ENCODE measurements around the gene AJAP1. TPM values are rescaled to one million over a fixed set of nuclear protein-coding genes. Genes with fewer than 3 reads are reported as not detected.

AJAP1 gene
- total and polyA plus RNA-seq, 2 of the 13 experiments (the other 11 are each of a cell fraction or from before 2014, with no cell fraction given): not detected

DNA sequence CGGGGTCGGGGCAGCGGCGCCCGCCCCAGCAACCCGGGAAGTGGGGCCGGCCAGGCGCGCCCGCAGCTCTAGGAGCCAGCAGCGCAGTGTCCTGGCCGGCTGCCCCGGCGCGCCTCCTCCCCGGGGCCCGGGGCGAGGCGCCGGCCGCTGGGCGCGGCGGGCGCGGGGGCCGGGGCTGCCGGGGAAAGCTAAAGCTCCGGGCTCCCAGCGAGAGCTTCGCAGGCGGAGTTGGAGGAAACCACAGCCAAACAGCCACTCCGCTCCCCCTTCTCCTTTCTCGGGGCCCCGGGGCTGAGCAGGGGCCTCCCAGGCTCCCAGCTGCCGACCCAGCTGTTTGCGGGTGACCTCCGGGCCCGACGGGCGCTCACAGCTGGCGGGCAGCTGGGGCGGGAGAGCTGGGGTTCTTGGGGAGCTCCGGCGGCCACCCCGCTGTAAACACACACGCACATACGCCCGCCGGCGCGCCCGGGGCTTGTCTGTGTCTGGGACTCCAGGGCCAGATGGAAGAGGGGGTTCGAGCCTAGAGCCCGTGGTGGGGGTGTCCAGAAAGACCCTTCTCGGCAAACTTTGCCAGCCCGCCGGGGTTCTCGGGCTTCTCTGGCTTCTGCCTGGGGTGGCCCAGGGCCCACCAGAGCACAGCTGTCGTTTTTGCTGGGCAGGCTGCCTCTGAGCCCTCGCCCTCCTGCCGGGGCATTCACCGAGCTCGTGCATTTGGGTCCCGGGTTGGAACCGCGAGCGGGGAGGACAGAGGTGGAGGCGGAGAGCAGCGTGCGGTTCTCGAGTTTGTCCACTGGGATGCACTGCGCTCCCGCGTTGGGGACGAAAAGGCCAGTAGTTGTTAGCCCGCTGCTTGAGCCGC, 1.5 kb downstream of the AJAP1 start:
- no peaks in the 10 kb centered on the region for H4K20me1 ChIP-seq (ENCODE audit: insufficient read depth, low read length)
- H3K36me3 ChIP-seq (replicated peaks in 1 of 2; ENCODE audit: control insufficient read depth in 1 of 2, insufficient read depth in 2 of 2, low read length in 2 of 2): no peaks in the 10 kb centered on the region
- no peaks in the 10 kb centered on the region for H3K79me2 ChIP-seq (ENCODE audit: insufficient read depth, low read length)
- ChIA-PET CTCF (ENCODE audit: low intra/inter-chr PET ratio, low total read pairs) (no interaction called here), POLR2A (no interaction called here)
- H3K27me3 ChIP-seq (ENCODE audit: control insufficient read depth in 1 of 2, insufficient read depth in 2 of 2, low read length in 2 of 2): peaks cover 1 to 33% of the 10 kb centered on the region in 2 experiments
- no peaks in the 10 kb centered on the region for H3K4me1 ChIP-seq (ENCODE audit: insufficient read depth, low read length)
- FAIRE-seq (no peak), DNase-seq (ENCODE audit: low spot score) (no peak), ATAC-seq (peak; percentile 82)
- H3K9me3 ChIP-seq (ENCODE audit: low read length): no peaks in the 10 kb centered on the region
- no peak overlapping the region for H3K4me3 ChIP-seq (replicated peaks in 1 of 3; ENCODE audit: insufficient read depth in 1 of 3, low read depth in 2 of 3, low read length in 3 of 3)
- WGBS (ENCODE audit: low lambda C conversion rate): 0% methylated on average over 6 of the region's 78 CpGs
- in situ Hi-C loops (cut with HindIII; ENCODE audit: extremely low pct_ligation_motif_present, low pct_unique_long_range_greater_than_20kb): loop anchor here (10.0 kb wide), 1 partner anchor 169 kb away; no protein-coding TSS in a partner anchor
- H3K27ac ChIP-seq (ENCODE audit: extremely low read length, insufficient read depth, low read length): no peak overlapping the region
- H3K4me2 ChIP-seq (ENCODE audit: low read depth, low read length): no peak overlapping the region
- no TSS peak for BruUV-seq (replicated peaks)
- H2AFZ ChIP-seq (ENCODE audit: low read length): no peak overlapping the region
- no peak overlapping the region for H3K9ac ChIP-seq (ENCODE audit: insufficient read depth, low read depth, low read length)
- intact Hi-C loops (cut with micrococcal nuclease; ENCODE audit: unreplicated experiment): loop anchor here (2.0 kb wide), 1 partner anchor 87 kb away; no protein-coding TSS in a partner anchor
- TF ChIP-seq NR2F1 (CRISPR knock-in tag; IDR thresholded peaks at IDR 0.05) (no peak), ISX (CRISPR knock-in tag; conservative IDR thresholded peaks at IDR 0.05) (no peak), ZSCAN12 (CRISPR knock-in tag; IDR thresholded peaks at IDR 0.05) (no peak), ZNF546 (CRISPR knock-in tag; conservative IDR thresholded peaks at IDR 0.05) (no peak), STAG1 (CRISPR knock-in tag; IDR thresholded peaks at IDR 0.05) (peak; percentile 82), ELF3 (CRISPR knock-in tag; IDR thresholded peaks at IDR 0.05) (no peak), ZNF784 (CRISPR knock-in tag; IDR thresholded peaks at IDR 0.05; ENCODE audit: borderline replicate concordance) (no peak), PATZ1 (CRISPR knock-in tag; IDR thresholded peaks at IDR 0.05) (peak; percentile 50; the same call in 1 of the 2 replicates), RFXAP (CRISPR knock-in tag; IDR thresholded peaks at IDR 0.05; ENCODE audit: borderline replicate concordance) (no peak), ZNF552 (CRISPR knock-in tag; IDR thresholded peaks at IDR 0.05; ENCODE audit: borderline replicate concordance) (no peak), MLLT10 (CRISPR knock-in tag; IDR thresholded peaks at IDR 0.05) (no peak), CAMTA2 (CRISPR knock-in tag; IDR thresholded peaks at IDR 0.05; ENCODE audit: borderline replicate concordance) (no peak), NFKB2 (CRISPR knock-in tag; IDR thresholded peaks at IDR 0.05; ENCODE audit: borderline replicate concordance) (no peak)
- TF ChIP-seq, protein P1, sequence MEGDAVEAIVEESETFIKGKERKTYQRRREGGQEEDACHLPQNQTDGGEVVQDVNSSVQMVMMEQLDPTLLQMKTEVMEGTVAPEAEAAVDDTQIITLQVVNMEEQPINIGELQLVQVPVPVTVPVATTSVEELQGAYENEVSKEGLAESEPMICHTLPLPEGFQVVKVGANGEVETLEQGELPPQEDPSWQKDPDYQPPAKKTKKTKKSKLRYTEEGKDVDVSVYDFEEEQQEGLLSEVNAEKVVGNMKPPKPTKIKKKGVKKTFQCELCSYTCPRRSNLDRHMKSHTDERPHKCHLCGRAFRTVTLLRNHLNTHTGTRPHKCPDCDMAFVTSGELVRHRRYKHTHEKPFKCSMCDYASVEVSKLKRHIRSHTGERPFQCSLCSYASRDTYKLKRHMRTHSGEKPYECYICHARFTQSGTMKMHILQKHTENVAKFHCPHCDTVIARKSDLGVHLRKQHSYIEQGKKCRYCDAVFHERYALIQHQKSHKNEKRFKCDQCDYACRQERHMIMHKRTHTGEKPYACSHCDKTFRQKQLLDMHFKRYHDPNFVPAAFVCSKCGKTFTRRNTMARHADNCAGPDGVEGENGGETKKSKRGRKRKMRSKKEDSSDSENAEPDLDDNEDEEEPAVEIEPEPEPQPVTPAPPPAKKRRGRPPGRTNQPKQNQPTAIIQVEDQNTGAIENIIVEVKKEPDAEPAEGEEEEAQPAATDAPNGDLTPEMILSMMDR (CRISPR knock-in tag; IDR thresholded peaks at IDR 0.05): peak; percentile 79
- TF ChIP-seq, protein P2, sequence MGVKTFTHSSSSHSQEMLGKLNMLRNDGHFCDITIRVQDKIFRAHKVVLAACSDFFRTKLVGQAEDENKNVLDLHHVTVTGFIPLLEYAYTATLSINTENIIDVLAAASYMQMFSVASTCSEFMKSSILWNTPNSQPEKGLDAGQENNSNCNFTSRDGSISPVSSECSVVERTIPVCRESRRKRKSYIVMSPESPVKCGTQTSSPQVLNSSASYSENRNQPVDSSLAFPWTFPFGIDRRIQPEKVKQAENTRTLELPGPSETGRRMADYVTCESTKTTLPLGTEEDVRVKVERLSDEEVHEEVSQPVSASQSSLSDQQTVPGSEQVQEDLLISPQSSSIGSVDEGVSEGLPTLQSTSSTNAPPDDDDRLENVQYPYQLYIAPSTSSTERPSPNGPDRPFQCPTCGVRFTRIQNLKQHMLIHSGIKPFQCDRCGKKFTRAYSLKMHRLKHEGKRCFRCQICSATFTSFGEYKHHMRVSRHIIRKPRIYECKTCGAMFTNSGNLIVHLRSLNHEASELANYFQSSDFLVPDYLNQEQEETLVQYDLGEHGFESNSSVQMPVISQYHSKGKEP (CRISPR knock-in tag; IDR thresholded peaks at IDR 0.05): no peak
- TF ChIP-seq, protein P3, sequence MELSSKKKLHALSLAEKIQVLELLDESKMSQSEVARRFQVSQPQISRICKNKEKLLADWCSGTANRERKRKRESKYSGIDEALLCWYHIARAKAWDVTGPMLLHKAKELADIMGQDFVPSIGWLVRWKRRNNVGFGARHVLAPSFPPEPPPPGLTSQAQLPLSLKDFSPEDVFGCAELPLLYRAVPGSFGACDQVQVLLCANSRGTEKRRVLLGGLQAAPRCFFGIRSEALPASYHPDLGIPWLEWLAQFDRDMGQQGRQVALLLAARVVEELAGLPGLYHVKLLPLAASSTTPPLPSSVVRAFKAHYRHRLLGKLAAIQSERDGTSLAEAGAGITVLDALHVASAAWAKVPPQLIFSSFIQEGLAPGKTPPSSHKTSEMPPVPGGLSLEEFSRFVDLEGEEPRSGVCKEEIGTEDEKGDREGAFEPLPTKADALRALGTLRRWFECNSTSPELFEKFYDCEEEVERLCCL (CRISPR knock-in tag; IDR thresholded peaks at IDR 0.05; ENCODE audit: borderline replicate concordance): no peak
